Jurkat, Clone E6-1 (cell line): ENCODE results near the gene FLNA.

ENCODE experiments used
- DNase-seq: peaks from one replicate; pipeline ENCODE4 v3.0.0-alpha.2; 2011; ENCODE audit warnings: low read depth, low spot score
- H3K4me3 ChIP-seq: 2 replicates; pipeline ENCODE4 v1.5.1; 2011; ENCODE audit warnings: mild to moderate bottlenecking, low read length, control low read depth, moderate library complexity

Gene FLNA

GRCh38 chrX:154379569-154379951, 5.1 kb upstream of the FLNA start:
- DNase-seq: no peak
- H3K4me3 ChIP-seq: peak overlapping the region; percentile 63

- DNase-seq: peak; percentile 94
- H3K4me3 ChIP-seq: peak within 1 kb of the TSS; percentile 63
These were observed 4.5 kb upstream of the FLNA start, which contains the start of gene EMD for GRCh38 chrX:154378799-154379568. TSS of gene EMD (plus strand) at chrX:154379295. CDS start at chrX:154379485, 190 bp downstream.

GRCh38 chrX:154378059-154378798, 3.8 kb upstream of the FLNA start:
- no peak for DNase-seq
- H3K4me3 ChIP-seq: peak overlapping the region; percentile 57

- no peak overlapping the region for H3K4me3 ChIP-seq
- DNase-seq: no peak
These were observed 2.3 kb upstream of the FLNA start for GRCh38 chrX:154376774-154377173.

- H3K4me3 ChIP-seq: no peak overlapping the region
- DNase-seq: no peak
These were observed 696 bp upstream of the FLNA start for GRCh38 chrX:154375156-154375504.

- DNase-seq: no peak
- no peak overlapping the region for H3K4me3 ChIP-seq
These were observed 811 bp downstream of the FLNA start for GRCh38 chrX:154373340-154374306.

- no peak for DNase-seq
- no peak overlapping the region for H3K4me3 ChIP-seq
These were observed 1.8 kb downstream of the FLNA start for GRCh38 chrX:154372612-154373022.

GRCh38 chrX:154371789-154372300, 2.6 kb downstream of the FLNA start:
- no peak for DNase-seq
- H3K4me3 ChIP-seq: no peak overlapping the region; the same call in 1 of the 2 replicates

GRCh38 chrX:154371017-154371788, 3.2 kb downstream of the FLNA start:
- peak overlapping the region; percentile 81 for H3K4me3 ChIP-seq
- DNase-seq: peak; percentile 86

- DNase-seq: no peak
- H3K4me3 ChIP-seq: peak overlapping the region; percentile 81
These were observed 4.0 kb downstream of the FLNA start for GRCh38 chrX:154370300-154371016.

- peak; percentile 75 for DNase-seq
- H3K4me3 ChIP-seq: peak overlapping the region; percentile 81
These were observed 4.8 kb downstream of the FLNA start for GRCh38 chrX:154369449-154370299.

- DNase-seq: peak; percentile 58
- peak overlapping the region; percentile 81 for H3K4me3 ChIP-seq
These were observed 5.6 kb downstream of the FLNA start for GRCh38 chrX:154368630-154369448.

GRCh38 chrX:154367474-154368308, 6.7 kb downstream of the FLNA start:
- no peak overlapping the region for H3K4me3 ChIP-seq
- no peak for DNase-seq

- DNase-seq: no peak
- H3K4me3 ChIP-seq: no peak overlapping the region
These were observed 7.8 kb downstream of the FLNA start for GRCh38 chrX:154366666-154367055.

- H3K4me3 ChIP-seq: no peak overlapping the region
- DNase-seq: no peak
These were observed 8.3 kb downstream of the FLNA start for GRCh38 chrX:154365997-154366665.
